Nephron progenitor cell (in vitro differentiated cells): ENCODE measurements around the gene PRICKLE2.
A peak's percentile ranks its signal among the peaks of the same experiment; 100 is the strongest.

Experiments
- DNase-seq: peaks from one replicate; pipeline ENCODE4 v3.0.0; 2021
- H3K27ac Mint-ChIP-seq: 2 replicates; pipeline ENCODE4 v1.8.0; 2021; ENCODE audit warnings: mild to moderate bottlenecking, moderate library complexity, mixed read lengths
- H3K27me3 Mint-ChIP-seq: 2 replicates; pipeline ENCODE4 v1.8.0; 2021; ENCODE audit warnings: mild to moderate bottlenecking, low read depth, mixed read lengths; ENCODE audit not compliant: poor library complexity
- H3K36me3 Mint-ChIP-seq: 2 replicates; pipeline ENCODE4 v1.8.0; 2021; ENCODE audit warnings: low read depth, mixed read lengths
- H3K4me1 Mint-ChIP-seq: 2 replicates; pipeline ENCODE4 v1.8.0; 2021; ENCODE audit warnings: mixed read lengths
- H3K4me3 Mint-ChIP-seq: 2 replicates; pipeline ENCODE4 v1.8.0; 2021; ENCODE audit warnings: mild to moderate bottlenecking, moderate library complexity, mixed read lengths
- H3K9me3 Mint-ChIP-seq: 2 replicates; pipeline ENCODE4 v1.8.0; 2021; ENCODE audit warnings: mild to moderate bottlenecking, moderate library complexity, mixed read lengths
- TF ChIP-seq, protein P1 (sequence below): fragments of 200-600 bp; sonication (generic); IDR thresholded peaks from 2 replicates; pipeline ENCODE4 v1.5.0; 2021; ENCODE audit warnings: antibody characterized with exemption

The PRICKLE2 gene

DNA sequence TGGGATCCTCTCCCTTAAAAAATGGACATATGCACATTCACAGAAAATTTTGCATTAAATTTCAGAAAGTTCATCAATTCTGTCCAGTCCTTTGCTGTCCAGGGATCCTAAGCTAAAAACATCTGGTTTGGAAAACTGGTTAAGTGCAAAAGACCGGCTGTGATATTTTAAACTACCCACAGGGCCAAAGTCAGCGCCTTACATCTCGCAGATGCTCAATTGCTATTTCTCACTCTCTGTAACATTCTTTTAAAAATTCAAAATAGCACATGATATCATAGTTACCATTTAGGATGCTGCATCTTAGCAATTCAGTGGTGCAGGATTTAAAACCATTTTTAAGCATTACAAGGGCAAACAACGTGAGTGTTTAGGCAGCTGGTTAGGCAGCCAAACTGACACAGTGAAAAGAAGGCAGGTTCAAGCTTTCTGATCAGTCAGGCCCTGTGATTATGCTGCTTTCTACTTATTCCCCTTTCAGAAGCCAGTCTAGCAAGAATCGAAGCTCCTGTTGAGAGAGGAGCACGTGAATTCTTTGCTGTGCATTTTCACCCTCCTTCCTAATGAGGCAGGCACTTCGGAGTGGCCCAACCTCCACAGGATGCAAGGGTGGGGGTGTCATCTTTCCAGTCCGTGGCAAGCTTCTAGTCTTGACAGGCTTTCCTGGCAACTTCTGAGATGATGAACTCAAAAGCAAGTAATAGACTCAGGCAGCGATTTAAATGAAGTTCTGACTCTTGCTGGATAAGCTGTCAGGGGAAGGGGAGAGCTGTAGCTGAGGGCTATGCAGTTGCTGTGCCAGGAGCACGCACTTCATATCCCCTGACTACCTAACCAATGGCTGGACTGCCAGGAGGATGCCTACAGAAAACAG is 8.8 kb downstream of the PRICKLE2 start:
- TF ChIP-seq, protein P1, sequence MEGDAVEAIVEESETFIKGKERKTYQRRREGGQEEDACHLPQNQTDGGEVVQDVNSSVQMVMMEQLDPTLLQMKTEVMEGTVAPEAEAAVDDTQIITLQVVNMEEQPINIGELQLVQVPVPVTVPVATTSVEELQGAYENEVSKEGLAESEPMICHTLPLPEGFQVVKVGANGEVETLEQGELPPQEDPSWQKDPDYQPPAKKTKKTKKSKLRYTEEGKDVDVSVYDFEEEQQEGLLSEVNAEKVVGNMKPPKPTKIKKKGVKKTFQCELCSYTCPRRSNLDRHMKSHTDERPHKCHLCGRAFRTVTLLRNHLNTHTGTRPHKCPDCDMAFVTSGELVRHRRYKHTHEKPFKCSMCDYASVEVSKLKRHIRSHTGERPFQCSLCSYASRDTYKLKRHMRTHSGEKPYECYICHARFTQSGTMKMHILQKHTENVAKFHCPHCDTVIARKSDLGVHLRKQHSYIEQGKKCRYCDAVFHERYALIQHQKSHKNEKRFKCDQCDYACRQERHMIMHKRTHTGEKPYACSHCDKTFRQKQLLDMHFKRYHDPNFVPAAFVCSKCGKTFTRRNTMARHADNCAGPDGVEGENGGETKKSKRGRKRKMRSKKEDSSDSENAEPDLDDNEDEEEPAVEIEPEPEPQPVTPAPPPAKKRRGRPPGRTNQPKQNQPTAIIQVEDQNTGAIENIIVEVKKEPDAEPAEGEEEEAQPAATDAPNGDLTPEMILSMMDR: no peak
- H3K36me3 Mint-ChIP-seq: peaks cover 2% of the 10 kb centered on the region
- H3K27me3 Mint-ChIP-seq: no peaks in the 10 kb centered on the region
- peaks cover 67% of the 10 kb centered on the region for H3K4me1 Mint-ChIP-seq
- peak overlapping the region; percentile 33 for H3K4me3 Mint-ChIP-seq
- DNase-seq: peak; percentile 21
- no peaks in the 10 kb centered on the region for H3K9me3 Mint-ChIP-seq
- H3K27ac Mint-ChIP-seq: peak overlapping the region; percentile 14

DNA sequence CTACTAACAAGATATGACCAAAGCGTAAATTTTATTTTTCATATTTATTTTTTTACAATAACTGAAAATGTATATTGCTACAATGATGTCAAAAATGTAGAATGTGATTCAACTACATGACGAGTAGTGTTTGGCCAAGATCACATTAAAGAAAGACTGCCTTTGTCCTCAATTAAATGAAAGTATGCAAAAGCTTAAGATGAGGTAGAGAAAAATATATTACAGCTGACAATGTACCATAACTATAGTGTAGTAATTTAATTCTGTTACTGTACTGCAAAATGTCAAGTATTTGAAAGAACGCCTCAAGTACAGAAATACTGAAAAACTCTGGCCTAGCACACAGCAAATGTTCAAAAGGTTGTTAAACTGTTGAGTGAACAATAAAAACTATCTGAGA is 9.7 kb downstream of the PRICKLE2 start:
- TF ChIP-seq, protein P1: no peak
- Mint-ChIP-seq H3K27me3 (no peaks in the 10 kb centered on the region), H3K4me3 (no peak overlapping the region), H3K36me3 (peaks cover 7% of the 10 kb centered on the region), H3K4me1 (peaks cover 58% of the 10 kb centered on the region), H3K9me3 (no peaks in the 10 kb centered on the region), H3K27ac (no peak overlapping the region)
- DNase-seq: no peak

DNA sequence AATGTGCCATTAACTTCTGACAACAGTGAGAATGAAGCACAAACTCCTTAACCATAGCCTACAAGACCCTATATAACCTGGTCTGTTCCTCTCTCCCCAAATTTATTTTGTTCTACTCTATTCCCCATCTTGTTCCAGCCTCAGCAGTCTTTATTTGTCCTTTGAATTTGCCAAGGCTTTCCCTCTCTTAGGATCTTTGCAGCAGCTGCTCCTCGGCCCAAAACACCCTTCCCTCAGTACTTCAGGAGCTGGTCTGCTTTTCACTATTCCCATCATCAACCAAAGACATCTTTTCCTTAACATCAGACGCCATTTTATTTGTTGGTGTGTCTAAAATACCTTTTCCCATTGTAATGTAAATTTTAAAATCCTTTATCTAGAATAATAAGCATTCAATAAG is 10.2 kb downstream of the PRICKLE2 start:
- H3K36me3 Mint-ChIP-seq: peaks cover 7% of the 10 kb centered on the region
- H3K4me3 Mint-ChIP-seq: peak overlapping the region; percentile 31
- H3K9me3 Mint-ChIP-seq: no peaks in the 10 kb centered on the region
- peaks cover 53% of the 10 kb centered on the region for H3K4me1 Mint-ChIP-seq
- H3K27me3 Mint-ChIP-seq: no peaks in the 10 kb centered on the region
- TF ChIP-seq, protein P1: no peak
- H3K27ac Mint-ChIP-seq: peak overlapping the region; percentile 18
- DNase-seq: no peak

DNA sequence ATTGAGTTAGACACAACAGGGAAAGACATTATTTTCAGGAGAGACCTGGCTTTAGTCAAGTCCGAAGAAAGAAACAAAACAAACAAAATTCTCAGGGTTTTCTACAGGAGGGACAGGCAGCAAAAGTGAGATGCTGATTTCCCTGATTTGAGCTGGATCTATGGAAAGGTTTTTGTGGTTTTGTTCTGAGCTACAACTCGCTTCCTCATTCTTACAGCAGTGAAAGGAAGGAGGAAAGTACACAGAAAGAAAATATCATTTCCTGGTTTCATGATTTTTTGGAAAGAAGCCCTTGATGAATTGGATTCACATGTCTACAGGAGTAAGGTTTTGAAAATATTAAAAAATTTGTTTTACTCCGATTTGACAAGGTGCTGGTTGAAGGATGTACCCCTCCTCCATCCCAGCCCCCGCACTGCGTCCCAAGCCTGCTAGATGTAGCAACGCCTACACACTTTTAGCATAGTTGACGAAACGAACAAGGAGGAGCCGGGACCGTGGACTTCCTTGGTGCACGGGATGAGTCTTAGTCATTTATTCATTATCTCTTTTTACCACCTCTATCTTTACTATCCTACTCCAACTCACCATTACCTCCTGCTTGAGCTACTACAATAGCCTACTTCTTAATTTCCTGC is 10.8 kb downstream of the PRICKLE2 start:
- Mint-ChIP-seq H3K4me1 (peaks cover 47% of the 10 kb centered on the region), H3K9me3 (no peaks in the 10 kb centered on the region), H3K36me3 (peaks cover 7% of the 10 kb centered on the region), H3K27me3 (no peaks in the 10 kb centered on the region), H3K27ac (peak overlapping the region; percentile 21), H3K4me3 (peak overlapping the region; percentile 31)
- no peak for DNase-seq
- TF ChIP-seq, protein P1: no peak

DNA sequence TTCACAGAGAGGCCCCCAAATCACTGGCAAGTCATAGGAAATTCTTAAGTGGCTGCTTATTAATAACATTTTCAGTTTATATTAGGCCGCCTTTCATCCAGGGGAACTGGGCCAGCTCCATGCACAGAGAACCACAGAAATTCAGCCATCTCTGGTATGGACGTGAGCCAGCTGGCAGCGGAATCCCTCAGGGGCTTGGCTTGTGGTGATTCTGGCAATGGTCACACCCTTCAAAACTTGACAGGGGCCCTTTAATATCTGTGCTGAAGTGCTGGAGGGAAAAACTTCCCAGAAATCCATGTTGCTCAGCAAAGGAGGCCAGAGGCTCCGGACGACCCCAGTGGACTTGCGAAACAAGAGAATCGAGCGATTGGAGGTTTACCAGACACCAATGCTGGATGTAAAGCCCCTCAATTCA is 11.3 kb downstream of the PRICKLE2 start:
- TF ChIP-seq, protein P1: no peak
- H3K4me1 Mint-ChIP-seq: peaks cover 42% of the 10 kb centered on the region
- H3K36me3 Mint-ChIP-seq: peaks cover 7% of the 10 kb centered on the region
- no peaks in the 10 kb centered on the region for H3K9me3 Mint-ChIP-seq
- H3K27me3 Mint-ChIP-seq: no peaks in the 10 kb centered on the region
- no peak for DNase-seq
- peak overlapping the region; percentile 21 for H3K27ac Mint-ChIP-seq
- H3K4me3 Mint-ChIP-seq: no peak overlapping the region
